Fibroblast of skin of right quadriceps (primary cell): ENCODE data around the gene SMIM24.
"Not testable (repeated sequence)": the region's sequence is repeated elsewhere in the genome, so short reads cannot be mapped to it uniquely, and the experiment has no call there.

Experiments
- DNase-seq: peaks from one replicate; pipeline ENCODE4 v3.0.0-alpha.2; 2013

The SMIM24 gene

GRCh38 chr19:3513229-3514140 lies 33.2 kb upstream of the SMIM24 start:
- DNase-seq: no peak

GRCh38 chr19:3512562-3513228 lies 32.4 kb upstream of the SMIM24 start:
- no peak for DNase-seq

GRCh38 chr19:3511506-3512251 lies 31.4 kb upstream of the SMIM24 start:
- no peak for DNase-seq

- DNase-seq: no peak
These were observed 30.4 kb upstream of the SMIM24 start for GRCh38 chr19:3510727-3511126.

- DNase-seq: peak; percentile 52
These were observed 29.3 kb upstream of the SMIM24 start for GRCh38 chr19:3509566-3509989.

GRCh38 chr19:3508771-3509535 lies 28.6 kb upstream of the SMIM24 start:
- peak; percentile 30 for DNase-seq

GRCh38 chr19:3508121-3508661 lies 27.9 kb upstream of the SMIM24 start:
- not testable (repeated sequence) for DNase-seq

GRCh38 chr19:3507371-3508120 lies 27.2 kb upstream of the SMIM24 start:
- no peak for DNase-seq

GRCh38 chr19:3506384-3507340 lies 26.3 kb upstream of the SMIM24 start:
- no peak for DNase-seq

- DNase-seq: peak; percentile 99
These were observed 25.5 kb upstream of the SMIM24 start, which contains the start of gene FZR1 for GRCh38 chr19:3505598-3506383. TSS of gene FZR1 (plus strand) at chr19:3506311. CDS start at chr19:3522990, 16,679 bp downstream.

GRCh38 chr19:3504735-3505134 lies 24.4 kb upstream of the SMIM24 start:
- DNase-seq: no peak

- DNase-seq: no peak
These were observed 22.8 kb upstream of the SMIM24 start for GRCh38 chr19:3503036-3503572.

- DNase-seq: no peak
These were observed 21.5 kb upstream of the SMIM24 start for GRCh38 chr19:3501780-3502179.

- peak; percentile 95 for DNase-seq
These were observed 20.2 kb upstream of the SMIM24 start, which contains the start of gene DOHH for GRCh38 chr19:3500429-3501101. TSS of gene DOHH (minus strand) at chr19:3500674. CDS start at chr19:3496814, 3,860 bp downstream.

- DNase-seq: no peak
These were observed 19.6 kb upstream of the SMIM24 start for GRCh38 chr19:3499738-3500428.

- DNase-seq: no peak
These were observed 17.6 kb upstream of the SMIM24 start for GRCh38 chr19:3497757-3498520.
